GM12874 (cell line): ENCODE results near the gene RPL29.

ENCODE experiments used
- TF ChIP-seq, protein P1 (sequence below): IDR thresholded peaks from 2 replicates; pipeline ENCODE4 v1.5.1; 2011; ENCODE audit warnings: low read depth, mild to moderate bottlenecking, control low read depth, low read length, moderate library complexity; ENCODE audit not compliant: insufficient read depth

RPL29 gene

DNA sequence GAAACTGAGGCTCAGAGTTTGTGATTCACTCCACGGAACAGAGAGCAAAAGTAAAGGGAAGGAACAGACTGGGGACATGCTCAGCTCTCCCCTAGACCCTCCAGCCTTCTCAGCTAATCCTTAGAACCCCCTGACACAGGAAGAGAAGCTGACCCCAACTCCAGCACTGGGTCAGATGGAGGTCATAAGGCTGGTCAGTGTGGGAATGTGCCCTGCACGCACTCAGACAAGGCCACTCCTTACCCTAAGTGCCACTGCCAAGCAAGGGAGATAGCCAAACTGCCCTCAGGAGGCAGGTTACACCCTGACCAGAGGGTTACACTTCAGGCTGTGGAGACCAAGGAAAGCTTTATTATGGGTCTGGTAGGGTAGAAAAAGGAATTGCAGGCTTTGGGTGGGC, 1.2 kb downstream of the RPL29 start:
- TF ChIP-seq, protein P1, sequence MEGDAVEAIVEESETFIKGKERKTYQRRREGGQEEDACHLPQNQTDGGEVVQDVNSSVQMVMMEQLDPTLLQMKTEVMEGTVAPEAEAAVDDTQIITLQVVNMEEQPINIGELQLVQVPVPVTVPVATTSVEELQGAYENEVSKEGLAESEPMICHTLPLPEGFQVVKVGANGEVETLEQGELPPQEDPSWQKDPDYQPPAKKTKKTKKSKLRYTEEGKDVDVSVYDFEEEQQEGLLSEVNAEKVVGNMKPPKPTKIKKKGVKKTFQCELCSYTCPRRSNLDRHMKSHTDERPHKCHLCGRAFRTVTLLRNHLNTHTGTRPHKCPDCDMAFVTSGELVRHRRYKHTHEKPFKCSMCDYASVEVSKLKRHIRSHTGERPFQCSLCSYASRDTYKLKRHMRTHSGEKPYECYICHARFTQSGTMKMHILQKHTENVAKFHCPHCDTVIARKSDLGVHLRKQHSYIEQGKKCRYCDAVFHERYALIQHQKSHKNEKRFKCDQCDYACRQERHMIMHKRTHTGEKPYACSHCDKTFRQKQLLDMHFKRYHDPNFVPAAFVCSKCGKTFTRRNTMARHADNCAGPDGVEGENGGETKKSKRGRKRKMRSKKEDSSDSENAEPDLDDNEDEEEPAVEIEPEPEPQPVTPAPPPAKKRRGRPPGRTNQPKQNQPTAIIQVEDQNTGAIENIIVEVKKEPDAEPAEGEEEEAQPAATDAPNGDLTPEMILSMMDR, result no peak

DNA sequence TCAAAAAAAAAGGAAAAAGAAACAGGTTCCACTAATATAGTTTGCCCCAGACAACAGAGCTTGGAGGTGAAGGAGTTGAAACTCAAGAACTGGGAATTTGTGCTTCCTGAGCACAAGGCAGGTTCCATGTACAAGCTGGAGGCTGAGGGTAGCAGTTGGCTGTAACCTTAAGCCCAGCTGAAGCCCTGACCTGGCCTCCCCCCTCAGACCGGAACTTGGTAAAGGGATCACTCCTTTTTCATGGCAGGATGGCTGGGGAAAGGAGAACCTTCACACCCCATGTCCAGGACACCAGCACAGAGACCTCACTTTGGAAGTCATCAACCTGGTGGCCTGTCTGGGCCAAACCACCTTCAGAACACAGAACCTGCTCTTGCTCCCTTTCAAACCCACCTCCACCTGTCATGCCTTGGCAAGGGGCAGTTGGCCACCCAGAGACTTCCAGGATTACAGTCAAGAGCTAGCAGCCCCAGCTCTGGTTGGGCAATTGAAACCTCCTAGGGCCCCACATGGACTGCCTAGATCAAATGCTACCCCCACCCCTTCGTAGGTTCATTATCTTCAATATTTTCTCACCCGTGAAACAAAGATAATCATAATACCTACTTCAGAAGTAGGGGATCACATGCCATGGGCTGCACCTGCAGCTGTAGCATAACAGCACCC, 3.5 kb downstream of the RPL29 start:
- TF ChIP-seq, protein P1, result no peak

DNA sequence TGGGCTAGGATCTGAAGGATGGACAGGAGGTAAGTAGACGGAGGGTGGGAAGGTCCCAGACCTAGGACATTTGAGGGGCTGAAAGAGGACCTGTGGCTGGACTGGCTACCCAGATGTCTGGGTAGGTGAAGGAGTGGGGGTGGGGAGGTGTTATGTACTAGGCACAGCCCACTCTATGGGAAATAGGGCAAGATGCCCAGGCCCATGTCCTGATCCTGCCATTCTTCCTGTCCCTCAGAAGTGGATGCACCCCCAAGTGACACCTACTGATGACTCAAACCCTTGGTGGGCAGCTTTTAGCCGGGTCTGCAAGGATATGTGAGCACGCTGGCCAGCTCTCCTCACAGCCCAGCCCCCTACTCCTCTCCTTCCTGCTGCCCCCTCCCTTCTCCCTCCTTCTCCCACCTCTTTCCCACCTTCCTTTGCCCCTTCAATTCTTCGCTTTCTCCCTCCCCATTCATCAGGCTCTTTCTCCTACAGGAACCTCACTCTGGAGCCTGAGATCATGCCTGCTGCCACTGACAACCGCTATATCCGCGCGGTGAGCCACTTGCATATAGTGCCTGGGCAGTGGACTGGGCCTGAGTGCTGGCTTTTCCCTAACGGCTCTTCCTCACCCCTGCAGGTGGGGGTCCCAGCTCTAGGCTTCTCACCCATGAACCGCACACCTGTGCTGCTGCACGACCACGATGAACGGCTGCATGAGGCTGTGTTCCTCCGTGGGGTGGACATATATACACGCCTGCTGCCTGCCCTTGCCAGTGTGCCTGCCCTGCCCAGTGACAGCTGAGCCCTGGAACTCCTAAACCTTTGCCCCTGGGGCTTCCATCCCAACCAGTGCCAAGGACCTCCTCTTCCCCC, 7.2 kb downstream of the RPL29 start:
- TF ChIP-seq, protein P1, result no peak

DNA sequence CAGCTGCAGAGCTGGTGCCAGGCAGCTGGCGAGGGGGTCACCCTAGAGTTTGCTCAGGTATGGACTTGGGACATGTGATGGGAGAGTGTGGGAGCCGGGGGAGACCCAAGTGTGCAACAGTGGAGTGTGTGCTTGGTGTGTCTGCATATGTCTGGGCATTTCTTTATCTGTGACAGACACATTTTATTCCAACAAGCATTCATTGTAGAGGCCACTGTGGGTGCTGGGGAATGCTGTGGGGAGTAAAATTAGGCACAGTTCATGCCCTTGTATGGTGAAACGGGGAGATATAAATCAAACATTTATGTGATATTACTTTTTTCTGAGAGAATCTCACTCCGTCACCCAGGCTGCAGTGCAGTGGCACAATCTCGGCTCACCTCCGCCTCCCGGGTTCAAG, 8.1 kb downstream of the RPL29 start:
- TF ChIP-seq, protein P1, result no peak

DNA sequence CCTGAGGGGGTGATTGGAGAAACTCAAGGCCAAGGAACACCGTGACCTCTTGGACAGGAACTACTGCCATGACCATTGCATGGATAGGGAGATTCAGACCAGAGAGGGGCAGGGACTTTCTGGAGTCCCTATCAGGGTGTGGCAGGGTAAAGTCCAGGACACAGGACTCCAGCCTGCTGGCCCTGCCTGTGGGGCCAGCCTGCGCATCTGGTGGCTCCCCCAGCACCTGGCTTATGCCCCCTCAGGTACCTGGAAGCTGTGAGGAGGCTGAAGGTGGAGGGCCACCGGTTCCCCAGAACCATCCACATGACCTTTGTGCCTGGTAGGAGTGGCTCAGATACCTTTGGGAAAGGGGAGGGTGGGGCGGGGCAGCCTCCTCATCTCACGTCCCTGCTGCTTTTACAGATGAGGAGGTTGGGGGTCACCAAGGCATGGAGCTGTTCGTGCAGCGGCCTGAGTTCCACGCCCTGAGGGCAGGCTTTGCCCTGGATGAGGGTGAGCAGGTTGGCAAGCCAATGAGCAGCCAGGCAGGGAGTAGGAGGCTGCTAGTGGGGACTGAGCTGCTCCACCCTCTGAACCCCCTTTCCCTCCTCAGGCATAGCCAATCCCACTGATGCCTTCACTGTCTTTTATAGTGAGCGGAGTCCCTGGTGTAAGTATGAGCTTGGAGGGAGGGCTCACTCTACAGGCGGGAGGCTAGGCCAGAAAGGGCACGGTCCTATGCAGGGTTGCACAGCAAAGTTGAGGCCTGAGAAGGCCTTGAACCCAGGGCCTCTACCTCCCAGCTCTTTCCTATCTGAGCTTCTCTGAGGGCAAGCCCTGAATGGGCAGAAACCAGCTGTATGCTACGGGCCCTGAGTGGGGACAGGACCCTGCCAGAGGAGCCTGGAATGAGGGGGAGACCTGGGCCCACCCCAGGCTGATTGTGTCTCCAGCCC, 9.4 kb downstream of the RPL29 start:
- TF ChIP-seq, protein P1, result no peak

DNA sequence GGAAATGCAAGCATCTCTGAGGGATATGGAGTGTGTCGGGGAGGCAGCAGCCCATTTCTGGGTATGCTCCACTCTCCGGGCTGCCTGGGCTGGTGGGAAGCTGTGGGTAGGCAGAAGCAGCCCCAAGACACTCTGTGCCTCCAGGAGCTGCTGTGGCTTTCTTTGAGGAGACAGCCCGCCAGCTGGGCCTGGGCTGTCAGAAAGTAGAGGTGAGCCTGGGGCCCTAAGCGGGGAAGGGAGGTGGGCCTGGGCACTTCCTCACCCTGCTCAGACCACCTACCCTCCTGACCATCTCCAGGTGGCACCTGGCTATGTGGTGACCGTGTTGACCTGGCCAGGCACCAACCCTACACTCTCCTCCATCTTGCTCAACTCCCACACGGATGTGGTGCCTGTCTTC, 10.6 kb downstream of the RPL29 start:
- TF ChIP-seq, protein P1, result no peak

DNA sequence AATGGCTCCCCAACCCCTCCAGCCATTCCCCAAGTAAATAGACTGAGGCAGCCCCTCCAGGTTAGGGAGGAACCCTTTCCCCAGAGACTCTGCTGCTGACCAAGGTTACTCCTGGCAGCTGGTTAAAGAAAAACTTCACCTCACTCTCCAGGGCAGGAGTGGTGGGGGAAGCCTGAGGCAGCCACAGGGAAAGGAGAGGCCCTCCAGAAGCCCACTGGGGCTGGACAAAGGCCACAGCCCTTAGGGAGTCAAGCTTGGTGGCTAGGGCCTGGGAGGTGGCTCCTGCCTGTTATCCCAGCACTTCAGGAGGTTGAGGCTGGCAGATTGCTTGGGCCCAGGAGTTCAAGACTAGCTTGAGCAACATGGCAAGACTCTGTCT, 11.4 kb downstream of the RPL29 start:
- TF ChIP-seq, protein P1, result no peak
